Progenitor cell of endocrine pancreas (in vitro differentiated cells): ENCODE data around the gene HDLBP. TPM values are rescaled to one million over a fixed set of nuclear protein-coding genes. Genes with fewer than 3 reads are reported as not detected.

ENCODE experiments used
- DNase-seq: peaks from one replicate; pipeline ENCODE4 v3.0.0; 2021; ENCODE audit warnings: low spot score; ENCODE audit not compliant: unreplicated experiment
- H3K27ac Mint-ChIP-seq: 2 replicates; pipeline ENCODE4 v1.8.0; 2021; ENCODE audit warnings: mild to moderate bottlenecking, moderate library complexity, mixed read lengths
- H3K27me3 Mint-ChIP-seq: 2 replicates; pipeline ENCODE4 v1.8.0; 2021; ENCODE audit warnings: mixed read lengths
- H3K36me3 Mint-ChIP-seq: 2 replicates; pipeline ENCODE4 v1.8.0; 2022; ENCODE audit warnings: mixed read lengths; ENCODE audit not compliant: insufficient read depth
- H3K4me1 Mint-ChIP-seq: 2 replicates; pipeline ENCODE4 v1.8.0; 2021; ENCODE audit warnings: low read depth, mixed read lengths
- H3K4me3 Mint-ChIP-seq: 2 replicates; pipeline ENCODE4 v1.8.0; 2021; ENCODE audit warnings: low read depth, mild to moderate bottlenecking, moderate library complexity, mixed read lengths
- H3K9me3 Mint-ChIP-seq: 2 replicates; pipeline ENCODE4 v1.8.0; 2021; ENCODE audit warnings: low read depth, mixed read lengths
- total RNA-seq: library from RNA; stranded (reverse); gene quantifications from 2 replicates; pipeline ENCODE4 v1.2.1, GENCODE V29; 2021
- TF ChIP-seq, protein P1 (sequence below): fragments of 200-600 bp; sonication (generic); IDR thresholded peaks from one replicate; pipeline ENCODE4 v1.5.0; 2021; ENCODE audit warnings: antibody characterized with exemption, mild to moderate bottlenecking; ENCODE audit not compliant: unreplicated experiment

HDLBP gene
- total RNA-seq, 1 donor from 2014 or later: 388 TPM

- H3K36me3 Mint-ChIP-seq: peaks cover 33% of the 10 kb centered on the region
- no peak for DNase-seq
- TF ChIP-seq, protein P1, sequence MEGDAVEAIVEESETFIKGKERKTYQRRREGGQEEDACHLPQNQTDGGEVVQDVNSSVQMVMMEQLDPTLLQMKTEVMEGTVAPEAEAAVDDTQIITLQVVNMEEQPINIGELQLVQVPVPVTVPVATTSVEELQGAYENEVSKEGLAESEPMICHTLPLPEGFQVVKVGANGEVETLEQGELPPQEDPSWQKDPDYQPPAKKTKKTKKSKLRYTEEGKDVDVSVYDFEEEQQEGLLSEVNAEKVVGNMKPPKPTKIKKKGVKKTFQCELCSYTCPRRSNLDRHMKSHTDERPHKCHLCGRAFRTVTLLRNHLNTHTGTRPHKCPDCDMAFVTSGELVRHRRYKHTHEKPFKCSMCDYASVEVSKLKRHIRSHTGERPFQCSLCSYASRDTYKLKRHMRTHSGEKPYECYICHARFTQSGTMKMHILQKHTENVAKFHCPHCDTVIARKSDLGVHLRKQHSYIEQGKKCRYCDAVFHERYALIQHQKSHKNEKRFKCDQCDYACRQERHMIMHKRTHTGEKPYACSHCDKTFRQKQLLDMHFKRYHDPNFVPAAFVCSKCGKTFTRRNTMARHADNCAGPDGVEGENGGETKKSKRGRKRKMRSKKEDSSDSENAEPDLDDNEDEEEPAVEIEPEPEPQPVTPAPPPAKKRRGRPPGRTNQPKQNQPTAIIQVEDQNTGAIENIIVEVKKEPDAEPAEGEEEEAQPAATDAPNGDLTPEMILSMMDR: no peak
- H3K4me1 Mint-ChIP-seq: no peaks in the 10 kb centered on the region
- no peaks in the 10 kb centered on the region for H3K9me3 Mint-ChIP-seq
- no peaks in the 10 kb centered on the region for H3K27me3 Mint-ChIP-seq
- no peak overlapping the region for H3K27ac Mint-ChIP-seq
- H3K4me3 Mint-ChIP-seq: no peak overlapping the region
Measured at GRCh38 chr2:241248289-241248688, 67.2 kb downstream of the HDLBP start.

- TF ChIP-seq, protein P1: no peak
- H3K27ac Mint-ChIP-seq: peak overlapping the region; percentile 17
- H3K4me1 Mint-ChIP-seq: no peaks in the 10 kb centered on the region
- H3K27me3 Mint-ChIP-seq: no peaks in the 10 kb centered on the region
- no peak overlapping the region for H3K4me3 Mint-ChIP-seq
- H3K9me3 Mint-ChIP-seq: no peaks in the 10 kb centered on the region
- peaks cover 40% of the 10 kb centered on the region for H3K36me3 Mint-ChIP-seq
- no peak for DNase-seq
Measured at GRCh38 chr2:241244368-241244767, 71.1 kb downstream of the HDLBP start.

- H3K4me1 Mint-ChIP-seq: no peaks in the 10 kb centered on the region
- no peaks in the 10 kb centered on the region for H3K9me3 Mint-ChIP-seq
- peaks cover 41% of the 10 kb centered on the region for H3K36me3 Mint-ChIP-seq
- H3K27ac Mint-ChIP-seq: no peak overlapping the region
- no peak for DNase-seq
- H3K27me3 Mint-ChIP-seq: no peaks in the 10 kb centered on the region
- TF ChIP-seq, protein P1: no peak
- no peak overlapping the region for H3K4me3 Mint-ChIP-seq
Measured at GRCh38 chr2:241242306-241242705, 73.2 kb downstream of the HDLBP start.

GRCh38 chr2:241241669-241242068 lies 73.8 kb downstream of the HDLBP start:
- H3K27me3 Mint-ChIP-seq: no peaks in the 10 kb centered on the region
- TF ChIP-seq, protein P1: no peak
- peaks cover 38% of the 10 kb centered on the region for H3K36me3 Mint-ChIP-seq
- no peak overlapping the region for H3K4me3 Mint-ChIP-seq
- H3K4me1 Mint-ChIP-seq: no peaks in the 10 kb centered on the region
- no peaks in the 10 kb centered on the region for H3K9me3 Mint-ChIP-seq
- no peak for DNase-seq
- H3K27ac Mint-ChIP-seq: no peak overlapping the region

GRCh38 chr2:241240320-241241004 lies 75.0 kb downstream of the HDLBP start:
- H3K4me1 Mint-ChIP-seq: no peaks in the 10 kb centered on the region
- TF ChIP-seq, protein P1: no peak
- no peaks in the 10 kb centered on the region for H3K9me3 Mint-ChIP-seq
- H3K27me3 Mint-ChIP-seq: no peaks in the 10 kb centered on the region
- DNase-seq: no peak
- no peak overlapping the region for H3K27ac Mint-ChIP-seq
- H3K36me3 Mint-ChIP-seq: peaks cover 36% of the 10 kb centered on the region
- H3K4me3 Mint-ChIP-seq: no peak overlapping the region
